K562 (cell line): ENCODE results near the gene AHSG. TPM values are rescaled to one million over a fixed set of nuclear protein-coding genes. Genes with fewer than 3 reads are reported as not detected.

Experiments
- ATAC-seq: fragments of 200-7000 bp; cut with Tn5 transposase; 3 replicates; pipeline ENCODE4 v1.9.1; 2020; ENCODE audit warnings: moderate library complexity
- BruUV-seq: library from RNA; stranded (reverse); fragments of 400-500 nt; replicated peaks from 2 replicates; lab custom pipeline; 2021; lab: Mats Ljungman, UMichigan
- CTCF ChIA-PET: fragments of 300-600 bp; formaldehyde crosslinking; extraction: SDS; loops from one replicate; lab custom pipeline; 2021; ENCODE audit warnings: low intra/inter-chr PET ratio; lab: Yijun Ruan, JAX
- POLR2A ChIA-PET: fragments of 300-600, 350-650 bp; sonication (Branson Sonifier 250); formaldehyde crosslinking; extraction: SDS; loops from one replicate; lab custom pipeline; 2021; ENCODE audit warnings: antibody characterized with exemption, inconsistent platforms; lab: Yijun Ruan, JAX
- DNase-seq, 4 experiments: peaks; one replicate each; pipeline versions ENCODE4 v3.0.0 to v3.0.0-alpha.2; 2011 to 2018; ENCODE audit warnings: low spot score in 3 of 4, mixed read lengths in 3 of 4; ENCODE audit errors: extremely low read depth in 1 of 4
- FAIRE-seq: peaks from 2 replicates; lab custom pipeline; 2011; peaks lifted over from hg19 to GRCh38; lab: Jason Lieb, UNC
- H2AFZ ChIP-seq: 2 replicates; pipeline ENCODE4 v1.6.0; 2011; ENCODE audit warnings: low read depth, low read length, control low read depth, inconsistent platforms
- H3K27ac ChIP-seq: fragments of 200-600 bp; 3 replicates; pipeline ENCODE4 v1.8.0; 2011; ENCODE audit warnings: low read depth, mild to moderate bottlenecking, control low read depth, inconsistent platforms, low read length, moderate library complexity, mixed read lengths; ENCODE audit errors: extremely low read depth
- H3K27me3 ChIP-seq, 2 experiments: fragments of 300-600 bp in 1 of 2; 2 replicates in 1 of 2; 3 replicates in 1 of 2; pipeline versions ENCODE4 v1.6.0 to v1.8.0; 2011; ENCODE audit warnings: inconsistent platforms in 2 of 2, low read length in 2 of 2, mild to moderate bottlenecking in 1 of 2, mixed read lengths in 1 of 2, moderate library complexity in 1 of 2; ENCODE audit not compliant: control insufficient read depth in 2 of 2, insufficient read depth in 2 of 2
- H3K36me3 ChIP-seq: fragments of 300-600 bp; 3 replicates; pipeline ENCODE4 v1.8.0; 2011; ENCODE audit warnings: mild to moderate bottlenecking, low read length, inconsistent platforms; ENCODE audit not compliant: control insufficient read depth, insufficient read depth
- H3K4me1 ChIP-seq, 2 experiments: fragments of 200-600 bp in 1 of 2; replicated peaks in 1 of 2; 2 replicates in 1 of 2; 3 replicates in 1 of 2; pipeline versions ENCODE4 v1.5.1 to v1.8.0; 2011; ENCODE audit warnings: inconsistent platforms in 2 of 2, low read length in 2 of 2, mild to moderate bottlenecking in 1 of 2, mixed read lengths in 1 of 2, moderate library complexity in 1 of 2; ENCODE audit not compliant: control insufficient read depth in 2 of 2, insufficient read depth in 2 of 2
- H3K4me2 ChIP-seq: 2 replicates; pipeline ENCODE4 v1.6.1; 2011; ENCODE audit warnings: low read length, control low read depth, inconsistent platforms, mixed read lengths; ENCODE audit not compliant: insufficient read depth
- H3K4me3 ChIP-seq: fragments of 200-600 bp; sonication (generic), shearing (Covaris generic); 2 replicates; pipeline ENCODE4 v1.5.1; 2016; ENCODE audit warnings: control low read depth, inconsistent platforms
- H3K79me2 ChIP-seq: fragments of 200-600 bp; 3 replicates; pipeline ENCODE4 v1.8.0; 2011; ENCODE audit warnings: low read length, inconsistent platforms; ENCODE audit not compliant: control insufficient read depth, insufficient read depth
- H3K9ac ChIP-seq, 2 experiments: 2 replicates each; pipeline versions ENCODE4 v1.6.0 to v1.6.1; 2011; ENCODE audit warnings: low read depth in 2 of 2, low read length in 2 of 2, control low read depth in 1 of 2, inconsistent platforms in 1 of 2, mild to moderate bottlenecking in 1 of 2, mixed read lengths in 1 of 2; ENCODE audit not compliant: insufficient read depth in 1 of 2
- H3K9me1 ChIP-seq: one replicate; pipeline ENCODE4 v1.6.0; 2011; ENCODE audit warnings: inconsistent platforms, mild to moderate bottlenecking, low read length, moderate library complexity; ENCODE audit not compliant: control insufficient read depth, insufficient read depth
- H3K9me3 ChIP-seq: replicated peaks from 2 replicates; pipeline ENCODE4 v1.5.1; 2011; ENCODE audit warnings: low read depth, low read length, inconsistent platforms; ENCODE audit not compliant: control insufficient read depth, insufficient read depth
- H4K20me1 ChIP-seq: replicated peaks from 2 replicates; pipeline ENCODE4 v1.6.1; 2011; ENCODE audit warnings: low read length, inconsistent platforms, mixed read lengths; ENCODE audit not compliant: control insufficient read depth, insufficient read depth
- ATF3 ChIP-seq, 2 experiments: fragments of 450-650 bp in 1 of 2; sonication (generic) in 1 of 2; formaldehyde crosslinking in 1 of 2; IDR thresholded peaks in 1 of 2; conservative IDR thresholded peaks in 1 of 2; 2 replicates each; pipeline versions ENCODE4 v1.6.1 to v1.8.1; 2016 to 2023; ENCODE audit warnings: mild to moderate bottlenecking in 2 of 2, moderate library complexity in 2 of 2, inconsistent platforms in 1 of 2, missing genetic modification reagents in 1 of 2
- SNAPC5 ChIP-seq: fragments of 250-450 bp; sonication (Bioruptor Pico); IDR thresholded peaks from 2 replicates; pipeline ENCODE4 v1.8.0; 2021; ENCODE audit warnings: moderate library complexity, mild to moderate bottlenecking, inconsistent platforms
- WGBS: fragments of 100-300 bp; shearing (Covaris generic); methylation state at CpG from one replicate; pipeline ENCODE4 v1.1.6; 2016; ENCODE audit warnings: low coverage, mixed read lengths; ENCODE audit not compliant: insufficient coverage; ENCODE audit errors: missing lambda C conversion rate; 5-methylcytosine and 5-hydroxymethylcytosine counted together
- in situ Hi-C: fragments of 300-500 bp; cut with MboI; formaldehyde crosslinking; loops from 4 replicates; pipeline ENCODE4 v1.15.0; 2018; ENCODE audit warnings: inconsistent platforms, mixed read lengths
- intact Hi-C: fragments of 100-400 bp; cut with micrococcal nuclease; formaldehyde crosslinking; loops from 2 replicates; pipeline ENCODE4 v1.14.2; 2022
- polyA plus RNA-seq, 8 experiments: library from polyadenylated mRNA; depleted of rRNA in 4 of 8; stranded (reverse) in 5 of 8; unstranded in 3 of 8; fragments of >200 nt; fragmentation: Nextera tagmentation in 2 of 8; fragmentation: Illumina TruSeq in 1 of 8; extraction: Ambion mirVana in 2 of 8; extraction: Trizol in 1 of 8; gene quantifications; 2 replicates each; pipeline versions ENCODE4 v1.2.1 to v1.2.3, GENCODE V29; 2011 to 2014; ENCODE audit warnings: inconsistent platforms in 1 of 8, missing spikeins in 1 of 8
- total RNA-seq, 7 experiments: library from RNA; depleted of rRNA in 6 of 7; stranded (reverse); fragments of >200 nt in 6 of 7; fragmentation: Illumina TruSeq in 2 of 7; extraction: Trizol in 2 of 7; gene quantifications; 2 replicates each; pipeline versions ENCODE4 v1.2.1 to v1.2.3, GENCODE V29; 2011 to 2021; ENCODE audit warnings: low replicate concordance in 1 of 7

The AHSG gene
- total and polyA plus RNA-seq, 9 of the 15 experiments (the other 6 are each of a cell fraction or from before 2014, with no cell fraction given) = 0.69 TPM; not detected in 8

GRCh38 chr3:186598108-186598784, 14.6 kb upstream of the AHSG start:
- intact Hi-C loops = no loop called here
- 0 out of 2 replicates have a peak, but pooled peaks have one; percentile 18 for TF ChIP-seq ATF3 (IDR thresholded peaks at IDR 0.05)
- TF ChIP-seq ATF3 (CRISPR knock-in tag; conservative IDR thresholded peaks at IDR 0.05) = no peak
- TF ChIP-seq SNAPC5 (CRISPR knock-in tag) = no peak
- TF ChIP-seq, all 486 proteins: peak for 1
- no peak overlapping the region for H3K4me2 ChIP-seq
- in situ Hi-C loops = no loop called here
- H3K27ac ChIP-seq = no peak overlapping the region
- peaks cover 6 to 14% of the 10 kb centered on the region in 2 experiments for H3K4me1 ChIP-seq
- WGBS = 78% methylated on average over 9 of the region's 11 CpGs
- DNase-seq = no peak
- no peaks in the 10 kb centered on the region for H3K36me3 ChIP-seq
- CTCF ChIA-PET = no interaction called here
- no peak for FAIRE-seq
- H3K79me2 ChIP-seq = no peaks in the 10 kb centered on the region
- no peaks in the 10 kb centered on the region for H3K9me1 ChIP-seq
- POLR2A ChIA-PET = interaction anchor here (0.6 to 1.7 kb wide), 3 partner anchors 13 to 171 kb away, joined by 3 to 10 read pairs (median 4); no protein-coding TSS in a partner anchor
- H3K9me3 ChIP-seq = no peaks in the 10 kb centered on the region
- H2AFZ ChIP-seq = peak overlapping the region; percentile 66; the same call in 1 of the 2 replicates
- no peak overlapping the region for H3K9ac ChIP-seq
- H4K20me1 ChIP-seq = no peaks in the 10 kb centered on the region
- H3K27me3 ChIP-seq = no peaks in the 10 kb centered on the region
- BruUV-seq = no TSS peak
- no peak overlapping the region for H3K4me3 ChIP-seq
- ATAC-seq = no peak
